Left forelimb (tissue), 1 donor: ENCODE results near the gene DUSP14.
"Not testable (repeated sequence)": the region's sequence is repeated elsewhere in the genome, so short reads cannot be mapped to it uniquely, and the experiment has no call there.

Experiments used
- DNase-seq: peaks from one replicate; pipeline ENCODE4 v3.0.0-alpha.2; 2018; ENCODE audit warnings: low spot score

DUSP14 gene

DNA sequence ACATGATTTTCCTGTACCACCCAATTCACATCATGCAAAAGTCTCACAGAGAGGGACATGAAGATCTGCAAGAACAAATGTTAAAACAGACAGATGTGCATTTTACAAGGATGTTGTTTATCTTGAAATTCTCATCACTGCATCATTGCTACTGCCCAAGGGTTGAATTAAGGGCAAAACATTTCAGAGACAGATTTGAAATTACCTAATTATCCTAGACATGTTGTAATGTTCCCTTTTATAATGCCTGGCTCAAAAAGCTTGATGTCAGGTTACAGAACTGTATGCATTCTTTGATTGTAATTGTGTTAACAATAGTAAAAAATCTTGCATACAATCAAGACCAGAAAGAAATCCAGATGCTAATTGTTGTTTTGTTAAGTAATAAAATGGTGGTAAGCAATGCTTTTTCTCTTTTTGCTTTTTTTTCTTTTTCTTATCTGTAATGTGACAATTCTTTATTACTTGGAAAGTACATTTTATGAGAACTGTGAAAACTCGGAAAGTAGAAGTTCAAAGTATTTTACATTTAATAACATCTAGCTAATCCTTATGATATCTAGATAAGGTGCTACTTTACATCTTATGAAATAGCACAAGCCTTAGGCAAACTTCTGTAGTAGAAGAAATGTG is 3.6 kb upstream of the DUSP14 start:
- DNase-seq = no peak

DNA sequence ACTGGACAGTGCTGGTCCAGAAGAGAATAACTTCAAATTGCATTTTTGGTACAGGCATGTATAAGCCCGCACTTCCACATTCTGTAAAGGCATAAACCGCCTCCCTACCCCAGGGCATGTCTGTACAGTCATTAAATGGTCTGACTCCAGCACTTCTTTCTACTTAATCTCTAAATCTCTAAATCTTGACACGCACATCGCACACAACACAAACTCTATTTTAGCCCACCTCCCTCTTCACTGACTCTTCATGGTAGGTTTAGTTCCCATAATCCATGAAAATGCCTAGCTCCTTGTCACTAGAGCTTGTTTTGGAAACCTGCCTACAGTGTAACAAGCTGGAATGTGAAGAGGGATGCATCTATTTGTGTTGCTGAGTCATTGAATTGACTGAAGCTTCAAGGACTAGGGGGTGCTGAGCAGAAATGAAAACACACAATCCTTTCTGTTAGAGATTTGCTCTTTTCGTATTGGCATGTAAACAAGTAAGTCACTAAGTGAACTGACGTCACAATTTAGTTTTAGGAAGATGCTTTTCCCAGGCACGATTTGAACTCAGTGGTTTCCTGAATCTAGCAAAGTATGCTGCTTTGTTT is 1.6 kb upstream of the DUSP14 start:
- no peak for DNase-seq

DNA sequence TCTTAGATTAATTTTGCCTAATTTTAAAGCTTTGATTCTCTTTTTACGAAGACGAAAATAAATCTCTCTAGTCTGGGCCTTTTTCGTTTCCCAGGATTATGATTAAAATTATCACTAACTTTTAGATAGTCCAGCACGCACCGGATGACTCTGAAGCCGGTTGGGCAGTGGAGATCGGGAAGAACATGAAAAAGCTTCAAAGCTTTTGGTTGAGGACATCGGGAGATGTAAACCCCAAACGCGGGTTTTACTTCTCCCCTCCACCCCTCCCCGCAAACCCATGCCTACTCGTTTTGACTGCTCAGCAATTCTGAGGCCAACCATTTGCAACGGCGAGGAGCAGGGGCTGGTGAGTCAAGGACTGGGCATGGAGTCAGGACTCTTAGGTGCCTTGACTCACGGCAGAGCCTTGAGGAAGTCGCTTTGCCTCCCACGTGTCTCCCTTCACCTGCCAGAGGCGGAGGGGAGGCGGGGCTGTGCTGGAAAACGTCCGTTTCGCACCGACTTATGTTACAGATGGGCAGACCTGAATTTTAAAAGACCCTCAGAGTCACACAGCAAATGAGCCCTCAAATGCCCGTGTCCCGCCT is 989 bp upstream of the DUSP14 start:
- no peak for DNase-seq

DNA sequence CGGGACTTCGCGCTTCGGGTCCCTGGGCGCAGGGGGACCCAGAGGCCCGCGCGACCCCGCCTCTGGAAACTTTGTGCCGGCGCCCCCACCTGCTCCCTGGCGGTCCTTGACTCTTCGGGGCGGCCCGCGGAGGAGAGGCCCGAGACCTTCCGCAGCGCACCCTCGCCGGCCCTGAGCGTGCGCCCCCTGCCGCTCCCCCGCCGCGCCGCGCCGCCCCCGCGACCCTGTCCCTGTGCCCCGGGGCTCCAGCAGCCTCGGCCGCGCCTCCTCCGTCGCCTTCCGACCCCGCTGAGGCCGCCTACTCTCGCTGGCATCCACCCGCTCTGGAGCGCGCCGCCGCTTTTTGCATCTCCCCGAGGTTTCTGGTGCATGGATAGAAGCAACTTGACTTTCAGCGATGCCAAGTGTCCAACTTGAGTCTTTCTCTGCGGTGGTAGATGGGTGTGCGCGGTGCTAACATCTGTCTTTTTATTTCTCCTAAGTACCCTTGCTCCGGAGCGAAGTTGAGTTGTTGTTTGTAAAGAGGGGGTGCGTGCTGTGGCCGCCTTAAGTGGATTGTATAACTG is 414 bp downstream of the DUSP14 start:
- DNase-seq = no peak

DNA sequence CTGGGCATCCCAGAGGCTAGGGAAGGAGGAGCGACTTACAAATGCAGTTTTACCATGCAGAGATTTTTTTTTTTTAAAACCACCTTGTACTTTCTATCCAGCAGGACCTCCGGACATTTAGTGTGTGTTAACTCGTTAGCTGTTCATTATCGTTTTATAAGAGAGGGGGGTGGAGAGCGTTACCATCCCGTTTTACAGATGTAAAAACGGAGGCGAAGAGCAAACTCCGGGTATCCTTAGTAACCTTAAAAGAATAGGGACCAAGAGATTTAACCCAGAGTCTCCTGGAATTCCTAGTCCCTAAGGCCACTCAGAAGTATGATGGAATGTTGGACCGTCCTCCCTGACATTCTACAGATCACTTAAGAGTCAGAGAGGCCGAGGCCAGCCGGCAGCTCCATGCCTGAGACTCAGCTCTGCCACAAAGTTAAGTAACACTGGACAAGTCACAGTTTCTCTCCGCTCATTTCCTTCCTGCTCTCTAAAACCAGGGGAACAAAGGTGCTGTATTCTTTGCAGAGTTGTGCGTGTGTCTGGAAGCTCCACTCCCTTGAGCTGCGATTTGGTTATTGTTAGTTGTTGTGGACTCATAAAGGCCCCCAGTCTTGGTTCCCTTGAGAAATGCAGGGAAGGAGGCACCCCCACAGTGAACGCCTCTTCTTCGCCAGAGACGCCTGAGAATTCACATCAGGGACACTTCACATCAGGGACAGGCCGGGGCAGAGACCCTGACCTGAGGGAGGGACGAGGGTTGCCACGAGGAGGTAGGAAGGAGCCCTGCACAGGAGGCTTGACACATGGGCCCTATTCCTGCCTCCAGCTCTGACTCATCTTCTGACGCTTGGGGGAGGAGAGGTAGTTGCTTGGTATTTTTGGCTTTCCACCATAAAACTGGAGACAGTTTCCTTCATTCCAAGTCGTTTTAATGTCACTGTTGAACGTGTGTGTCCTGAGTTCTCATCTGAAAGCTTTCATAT is 1.2 kb downstream of the DUSP14 start:
- DNase-seq = no peak

DNA sequence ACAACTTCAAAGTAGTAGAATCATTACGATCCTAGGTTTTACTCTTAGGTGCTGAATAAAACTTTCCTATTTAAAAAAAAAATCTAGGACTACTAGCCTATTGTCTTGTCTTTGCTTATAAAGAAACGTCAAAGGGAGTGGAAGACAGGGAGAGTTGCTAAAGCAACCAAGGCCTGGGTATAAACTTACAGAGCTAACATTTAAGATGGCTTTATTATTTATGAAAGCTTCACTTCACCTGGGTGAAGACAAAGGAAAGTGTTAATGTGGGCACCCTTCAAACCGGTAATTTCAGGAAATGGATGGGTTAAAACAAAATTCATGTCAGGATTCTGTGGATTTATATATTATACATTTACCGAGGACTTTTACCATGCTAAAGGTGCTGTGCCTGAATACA is 2.5 kb downstream of the DUSP14 start:
- no peak for DNase-seq

DNA sequence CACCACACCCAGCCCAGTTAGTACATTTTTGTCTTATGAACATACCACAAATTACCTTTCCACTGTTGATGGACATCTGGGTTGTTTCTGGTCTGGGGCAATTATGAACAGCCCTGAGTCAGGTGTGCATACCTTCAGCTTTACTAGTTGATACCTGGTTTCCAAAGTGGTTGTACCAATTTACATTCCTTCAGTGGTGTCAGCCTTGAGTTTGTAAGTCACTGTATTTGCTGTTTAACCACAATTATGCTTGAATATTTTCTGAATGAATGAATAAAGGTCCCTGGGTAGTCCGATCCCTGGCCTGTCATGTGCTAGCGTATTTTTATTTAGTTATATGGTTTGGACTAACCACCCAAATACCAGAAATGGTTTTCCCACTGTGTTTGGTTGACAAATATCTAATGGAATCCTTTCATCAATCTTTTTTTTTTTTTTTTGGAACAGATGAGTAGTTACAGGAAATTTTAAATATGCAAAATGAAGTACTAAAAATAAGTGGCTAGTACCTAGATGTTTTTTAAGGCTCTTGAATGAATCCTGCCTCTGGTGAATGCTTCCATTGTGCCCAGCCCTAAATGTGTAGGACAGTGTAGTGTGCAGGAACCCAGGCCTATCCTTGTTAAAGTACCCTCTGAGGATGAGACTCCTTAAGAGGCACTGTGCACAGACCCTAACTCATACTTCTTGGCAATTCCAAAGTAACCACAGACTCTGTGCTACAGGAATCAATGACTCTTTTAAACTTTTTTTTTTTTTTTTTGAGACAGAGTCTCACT is 3.7 kb downstream of the DUSP14 start:
- DNase-seq = no peak

DNA sequence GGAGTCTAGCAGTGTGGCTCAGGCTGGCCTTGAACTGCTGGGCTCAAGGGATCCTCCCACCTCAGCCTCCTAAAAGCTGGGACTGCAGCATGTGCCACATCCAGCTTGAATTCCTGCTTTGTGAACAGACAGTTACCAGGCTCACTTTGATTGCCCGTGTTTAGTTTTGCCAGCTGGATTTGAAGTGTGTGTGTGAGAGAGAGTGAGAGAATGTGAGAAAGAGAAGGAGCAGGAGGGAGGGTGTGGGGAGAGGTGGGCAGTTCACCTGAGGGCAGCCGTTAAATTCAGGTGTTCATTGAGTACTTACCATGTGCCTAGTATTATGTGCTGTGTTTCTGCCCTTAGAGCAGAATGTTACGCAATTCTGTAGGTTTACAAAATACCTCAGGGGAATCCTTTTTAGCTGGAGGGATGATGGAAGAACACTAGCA is 4.7 kb downstream of the DUSP14 start:
- DNase-seq = no peak

DNA sequence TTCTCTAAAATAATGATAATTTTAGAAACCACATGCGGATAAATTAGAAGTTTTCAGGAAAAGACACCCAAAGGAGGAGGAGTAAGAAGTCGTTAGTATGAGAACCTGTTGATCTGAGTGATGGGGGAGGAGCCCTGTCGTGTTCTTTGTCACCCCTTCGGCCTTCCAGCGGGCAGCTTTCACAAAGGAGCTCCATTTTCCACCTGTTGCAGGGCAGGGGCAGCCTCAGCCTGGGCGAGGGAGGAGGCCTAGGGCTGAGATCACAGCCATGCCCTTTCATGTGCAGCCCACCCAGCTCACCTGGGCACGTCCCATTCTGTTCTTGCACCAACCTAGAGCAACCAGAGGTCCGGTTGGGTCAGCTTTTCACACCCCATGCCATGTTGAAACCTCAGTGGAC is 5.3 kb downstream of the DUSP14 start:
- no peak for DNase-seq

DNA sequence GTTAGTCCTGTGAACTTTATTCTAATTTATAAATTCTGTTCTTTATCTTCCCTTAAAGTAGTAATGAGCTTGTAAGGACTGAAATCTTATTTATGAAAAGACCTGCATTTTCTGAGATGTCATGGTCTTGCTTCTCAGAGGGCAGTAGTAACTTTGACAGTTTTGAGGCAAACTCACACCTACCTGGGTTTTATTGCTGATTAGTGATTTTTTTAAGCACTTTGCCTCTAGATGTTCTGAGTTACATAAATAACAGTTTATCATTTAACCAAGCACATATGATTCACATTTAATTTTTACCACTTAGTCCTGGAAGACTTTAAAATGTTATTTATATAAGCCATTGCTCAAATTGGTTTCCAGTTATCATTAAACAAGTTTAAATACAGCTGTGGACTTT is 10.7 kb downstream of the DUSP14 start:
- no peak for DNase-seq

DNA sequence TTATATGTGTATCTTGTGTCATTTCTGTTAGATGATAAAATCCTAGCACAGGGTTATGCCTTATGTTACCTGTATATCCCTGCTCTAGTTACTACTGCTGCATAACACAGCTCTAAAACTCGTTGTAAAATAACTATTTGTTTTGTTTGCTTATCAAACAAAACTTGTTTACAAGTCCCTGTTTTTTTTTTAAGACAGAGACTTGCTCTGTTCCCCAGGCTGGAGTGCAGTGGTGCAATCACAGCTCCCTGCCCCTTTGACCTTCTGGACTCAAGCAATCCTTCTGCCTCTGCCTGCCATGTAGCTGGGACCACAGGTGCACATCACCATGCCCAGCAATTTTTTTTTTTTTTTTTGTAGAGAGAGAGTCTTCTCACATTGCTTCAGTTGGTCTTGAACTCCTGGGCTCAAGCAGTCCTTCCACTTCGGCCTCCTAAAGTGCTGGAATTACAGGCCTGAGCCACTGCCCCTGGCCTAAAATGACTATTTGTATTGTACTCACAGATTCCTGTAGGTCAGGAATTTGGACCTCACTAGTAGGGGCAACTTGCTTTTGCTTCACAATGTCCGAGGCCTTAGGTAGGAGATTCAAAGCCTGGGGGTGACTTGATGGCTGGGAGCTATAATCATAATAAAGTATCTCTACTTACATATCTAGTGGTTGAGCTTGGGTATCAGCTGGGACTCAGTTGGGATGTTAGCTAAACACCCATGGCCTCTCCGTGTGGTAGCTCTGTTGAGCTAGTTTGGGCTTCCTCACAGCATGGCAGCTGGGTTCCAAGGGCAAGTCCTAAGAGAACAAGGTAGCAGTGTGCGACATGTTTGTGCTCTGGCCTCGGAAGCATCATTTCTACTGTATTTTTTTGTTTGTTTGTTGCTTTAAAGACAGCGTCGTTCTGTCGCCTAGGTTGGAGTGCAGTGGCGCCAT is 12.6 kb downstream of the DUSP14 start:
- no peak for DNase-seq

DNA sequence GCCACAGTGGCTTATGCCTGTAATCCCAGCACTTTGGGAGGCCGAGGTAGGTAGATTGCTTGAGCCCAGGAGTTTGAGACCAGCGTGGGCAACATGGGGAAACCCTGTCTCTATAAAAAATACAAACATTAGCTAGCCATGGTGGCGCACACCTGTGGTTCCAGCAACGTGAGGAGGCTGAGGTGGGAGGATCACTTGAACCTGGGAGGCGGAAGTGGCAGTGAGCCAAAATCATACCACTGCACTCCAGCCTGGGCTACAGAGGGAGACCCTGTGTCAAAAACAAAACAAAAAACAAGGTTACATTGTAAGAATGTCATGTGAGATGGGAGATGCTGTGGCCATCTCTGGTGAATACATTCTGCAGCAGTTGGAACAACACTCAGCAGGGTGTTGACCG is 13.5 kb downstream of the DUSP14 start:
- DNase-seq = no peak

DNA sequence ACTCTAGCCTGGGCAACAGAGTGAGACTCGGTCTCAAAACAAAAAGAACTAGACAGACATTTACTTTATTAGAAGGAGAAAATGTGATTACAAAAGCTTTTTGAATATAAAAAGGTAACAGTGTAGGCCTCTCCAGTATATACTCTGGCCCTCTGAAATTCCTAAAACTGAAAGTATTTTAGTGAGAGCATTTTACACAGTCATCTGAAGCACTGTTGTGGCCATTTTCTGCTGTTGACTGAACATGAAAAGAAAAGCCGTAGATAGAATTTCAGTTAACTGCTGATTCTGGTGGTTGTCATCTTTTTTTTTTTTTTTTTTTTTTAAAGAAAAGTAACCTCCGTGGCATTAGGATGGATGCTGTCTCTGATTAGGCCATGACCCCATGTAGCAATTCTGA is 15.6 kb downstream of the DUSP14 start:
- no peak for DNase-seq

DNA sequence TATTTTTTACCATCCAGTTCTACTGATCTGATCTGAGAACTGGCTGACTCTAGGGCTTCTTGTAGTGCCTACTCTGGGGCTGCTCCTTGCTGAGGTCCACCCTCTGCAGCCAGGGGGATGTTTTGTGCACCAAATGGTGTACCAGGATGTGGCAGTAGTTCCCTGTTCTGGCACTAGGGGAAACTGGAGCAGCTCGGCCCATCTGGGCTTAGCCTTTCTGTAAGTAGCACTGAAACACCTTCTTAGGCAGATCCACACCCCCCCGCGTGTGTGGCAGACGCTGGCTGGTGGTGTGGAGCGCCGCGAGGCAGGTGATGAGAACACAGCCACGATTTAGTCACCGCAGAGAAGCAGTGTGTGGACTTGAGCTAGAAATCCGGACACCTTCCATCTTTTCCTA is 17.0 kb downstream of the DUSP14 start:
- no peak for DNase-seq

DNA sequence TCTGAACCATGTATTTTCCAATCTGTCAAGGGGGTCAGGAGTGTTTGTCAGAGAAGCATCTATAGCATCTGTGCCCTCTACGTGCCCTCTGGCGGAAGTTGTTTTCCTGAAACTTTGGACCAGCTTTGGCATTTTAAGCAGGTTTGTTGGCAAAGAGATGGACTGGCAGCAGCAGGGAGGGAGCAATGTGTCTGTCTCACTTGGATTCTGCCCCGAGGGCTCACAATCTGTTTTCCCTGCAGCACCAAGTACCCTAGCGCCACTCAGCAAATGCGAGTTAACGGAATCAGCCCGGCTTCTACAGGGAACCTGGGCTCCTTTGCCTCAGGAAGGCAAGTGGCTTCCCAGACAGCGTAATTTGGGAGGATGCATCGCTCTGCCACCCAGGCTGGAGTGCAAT is 17.4 kb downstream of the DUSP14 start:
- no peak for DNase-seq

DNA sequence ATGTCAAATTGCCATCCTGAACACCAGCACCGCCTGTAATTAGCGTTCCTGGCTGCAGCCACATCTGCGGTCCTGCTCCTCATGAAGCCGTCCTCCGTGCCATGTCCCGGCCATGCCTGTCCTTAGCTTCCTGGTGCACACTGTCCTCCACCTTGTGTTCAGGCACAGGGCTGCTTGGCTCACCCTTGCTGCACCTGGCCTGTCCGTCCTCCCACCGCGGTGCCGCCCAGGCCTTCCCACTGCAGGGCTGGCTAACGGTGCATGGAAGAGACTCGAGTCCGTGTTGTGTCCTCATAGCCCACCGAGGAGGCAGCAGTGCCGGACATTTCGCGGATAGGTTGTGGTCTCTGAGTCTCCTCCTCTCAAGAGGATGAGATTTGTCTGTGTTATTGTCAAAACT is 20.4 kb downstream of the DUSP14 start:
- no peak for DNase-seq

DNA sequence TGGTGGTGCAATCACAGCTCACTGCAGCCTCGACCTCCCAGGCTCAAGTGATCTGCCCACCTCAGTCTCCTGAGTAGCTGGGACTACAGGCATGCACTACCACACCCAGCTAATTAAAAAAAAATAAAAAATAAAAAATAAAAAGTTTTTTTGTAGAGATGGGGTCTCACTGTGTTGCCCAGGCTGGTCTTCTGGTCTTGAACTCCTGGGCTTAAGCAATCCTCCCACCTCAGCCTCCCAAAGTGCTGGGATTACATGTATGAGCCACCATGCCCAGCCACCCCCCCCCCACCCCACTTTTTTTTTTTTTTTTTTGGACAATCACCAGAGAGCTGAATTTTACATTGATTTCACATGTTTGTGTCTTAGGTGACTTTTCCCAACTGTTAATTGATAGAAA is 22.0 kb downstream of the DUSP14 start:
- DNase-seq = not testable (repeated sequence)

DNA sequence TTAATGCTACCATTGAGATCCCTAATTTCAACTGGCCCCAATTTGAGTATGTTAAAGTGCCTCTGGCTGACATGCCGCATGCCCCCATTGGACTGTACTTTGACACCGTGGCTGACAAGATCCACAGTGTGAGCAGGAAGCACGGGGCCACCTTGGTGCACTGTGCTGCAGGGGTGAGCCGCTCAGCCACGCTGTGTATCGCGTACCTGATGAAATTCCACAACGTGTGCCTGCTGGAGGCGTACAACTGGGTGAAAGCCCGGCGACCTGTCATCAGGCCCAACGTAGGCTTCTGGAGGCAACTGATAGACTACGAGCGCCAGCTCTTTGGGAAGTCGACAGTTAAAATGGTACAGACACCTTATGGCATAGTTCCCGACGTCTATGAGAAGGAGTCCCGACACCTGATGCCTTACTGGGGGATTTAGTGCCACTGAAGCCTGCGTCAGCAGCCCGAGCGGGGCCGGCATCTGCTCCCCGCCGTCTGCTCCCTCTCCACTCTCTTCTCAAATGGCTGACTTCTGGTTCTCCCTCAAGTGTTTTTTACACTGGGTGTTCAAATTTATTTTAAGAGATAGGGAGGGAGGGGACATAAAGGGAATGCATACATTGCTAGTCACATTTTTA is 22.9 kb downstream of the DUSP14 start:
- no peak for DNase-seq

DNA sequence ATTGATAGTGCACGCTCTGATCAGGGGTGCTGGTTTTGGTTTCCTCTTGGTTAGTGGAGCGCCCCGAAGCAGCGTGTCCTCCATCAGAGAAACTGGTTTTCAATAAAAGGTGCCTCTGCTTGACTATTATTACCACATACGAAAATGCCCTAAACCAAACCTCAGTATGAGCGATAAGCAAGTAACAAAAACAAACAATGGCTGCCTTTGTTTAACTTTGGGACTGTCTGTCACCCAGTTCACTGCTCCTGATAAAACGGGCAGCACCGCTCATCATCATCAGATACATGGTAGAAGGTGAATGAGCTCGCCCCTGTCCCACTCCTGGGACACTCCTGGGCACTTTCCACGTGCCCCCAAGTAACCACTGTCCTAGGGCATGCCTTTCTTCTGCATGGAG is 24.0 kb downstream of the DUSP14 start:
- no peak for DNase-seq

DNA sequence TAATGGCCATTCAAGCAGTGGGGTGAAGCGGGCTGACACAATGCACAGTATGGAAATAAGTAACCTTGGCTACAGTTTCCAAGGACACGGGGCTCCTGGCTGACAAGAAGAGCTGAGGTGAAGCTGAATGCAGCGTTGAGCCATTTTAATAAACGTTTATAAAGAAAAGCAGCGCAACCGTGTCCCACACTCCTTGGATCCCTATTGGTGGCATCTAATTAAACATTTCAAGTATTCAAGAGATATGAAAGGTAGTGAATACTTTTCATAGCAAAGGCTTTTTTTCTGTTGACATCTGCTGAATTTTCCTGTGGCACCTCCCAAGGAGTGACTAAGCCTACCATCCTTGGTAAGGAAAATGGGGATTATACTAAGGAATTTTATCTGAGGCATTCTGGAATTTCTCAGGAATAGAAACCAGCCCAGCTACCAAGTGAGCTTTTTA is 26.5 kb downstream of the DUSP14 start:
- DNase-seq = no peak
